ENCODE measurements around the gene DENND6A. TPM values are rescaled to one million over a fixed set of nuclear protein-coding genes. Genes with fewer than 3 reads are reported as not detected.
A peak's percentile ranks its signal among the peaks of the same experiment; 100 is the strongest.

The DENND6A gene, protein sequence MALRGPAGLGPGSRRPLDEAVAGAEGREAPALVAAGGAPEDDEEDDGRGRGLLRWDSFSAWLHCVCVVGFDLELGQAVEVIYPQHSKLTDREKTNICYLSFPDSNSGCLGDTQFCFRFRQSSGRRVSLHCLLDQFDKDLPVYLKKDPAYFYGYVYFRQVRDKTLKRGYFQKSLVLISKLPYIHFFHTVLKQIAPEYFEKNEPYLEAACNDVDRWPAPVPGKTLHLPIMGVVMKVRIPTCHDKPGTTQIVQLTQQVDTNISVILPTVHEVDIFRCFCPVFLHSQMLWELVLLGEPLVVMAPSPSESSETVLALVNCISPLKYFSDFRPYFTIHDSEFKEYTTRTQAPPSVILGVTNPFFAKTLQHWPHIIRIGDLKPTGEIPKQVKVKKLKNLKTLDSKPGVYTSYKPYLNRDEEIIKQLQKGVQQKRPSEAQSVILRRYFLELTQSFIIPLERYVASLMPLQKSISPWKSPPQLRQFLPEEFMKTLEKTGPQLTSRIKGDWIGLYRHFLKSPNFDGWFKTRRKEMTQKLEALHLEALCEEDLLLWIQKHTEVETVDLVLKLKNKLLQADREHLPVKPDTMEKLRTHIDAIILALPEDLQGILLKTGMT
- 22.3 TPM for total RNA-seq
- long read RNA-seq, partial matches to known transcripts: 0 of 7 reads
- long read RNA-seq, other reads (novel, unspliced or antisense): 7 of 7 reads

DNA sequence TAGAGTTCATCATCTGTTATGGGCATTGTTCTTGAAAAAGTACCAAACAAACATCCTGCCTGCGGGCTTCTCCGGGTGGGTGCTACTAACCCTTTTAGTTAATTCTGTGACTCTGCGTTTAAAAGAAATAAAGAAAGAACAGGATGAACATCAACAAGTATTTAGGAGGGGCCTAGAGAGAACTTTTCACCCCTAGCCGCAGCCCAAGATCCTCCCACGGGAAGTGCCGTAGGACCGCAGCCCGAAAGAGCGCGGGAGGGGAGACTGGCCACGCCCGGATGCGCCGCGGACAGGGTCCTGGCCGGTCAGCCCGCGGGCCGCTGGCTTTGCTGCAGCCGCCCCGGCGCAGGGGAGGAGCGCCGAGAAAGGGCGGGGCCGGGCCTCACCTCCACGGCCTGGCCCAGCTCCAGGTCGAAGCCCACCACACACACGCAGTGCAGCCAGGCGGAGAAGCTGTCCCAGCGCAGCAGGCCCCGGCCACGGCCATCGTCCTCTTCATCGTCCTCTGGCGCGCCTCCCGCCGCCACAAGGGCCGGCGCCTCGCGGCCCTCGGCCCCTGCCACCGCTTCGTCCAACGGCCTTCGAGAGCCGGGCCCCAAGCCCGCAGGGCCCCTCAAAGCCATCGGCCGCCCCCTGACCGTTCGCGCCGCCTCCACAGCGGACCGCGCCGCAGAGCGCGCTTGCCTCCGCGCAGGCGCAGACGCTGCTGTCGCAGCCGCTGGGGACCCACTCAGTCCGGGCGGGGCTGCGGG, at the start of gene DENND6A:
Gene DENND6A, minus strand, starts transcription at position 682 of the 752 bp plus-strand sequence. Its CDS starts 59 bp downstream, at position 623.
- H3K27me3 ChIP-seq (ENCODE audit: low read depth): no peaks in the 10 kb centered on the region
- peak; percentile 96 to 97 for ATAC-seq
- peak within 1 kb of the TSS; percentile 99 for H3K27ac ChIP-seq
- peak; percentile 90 for DNase-seq
- H3K4me3 ChIP-seq: peak within 1 kb of the TSS; percentile 91
- TF ChIP-seq, protein P1, sequence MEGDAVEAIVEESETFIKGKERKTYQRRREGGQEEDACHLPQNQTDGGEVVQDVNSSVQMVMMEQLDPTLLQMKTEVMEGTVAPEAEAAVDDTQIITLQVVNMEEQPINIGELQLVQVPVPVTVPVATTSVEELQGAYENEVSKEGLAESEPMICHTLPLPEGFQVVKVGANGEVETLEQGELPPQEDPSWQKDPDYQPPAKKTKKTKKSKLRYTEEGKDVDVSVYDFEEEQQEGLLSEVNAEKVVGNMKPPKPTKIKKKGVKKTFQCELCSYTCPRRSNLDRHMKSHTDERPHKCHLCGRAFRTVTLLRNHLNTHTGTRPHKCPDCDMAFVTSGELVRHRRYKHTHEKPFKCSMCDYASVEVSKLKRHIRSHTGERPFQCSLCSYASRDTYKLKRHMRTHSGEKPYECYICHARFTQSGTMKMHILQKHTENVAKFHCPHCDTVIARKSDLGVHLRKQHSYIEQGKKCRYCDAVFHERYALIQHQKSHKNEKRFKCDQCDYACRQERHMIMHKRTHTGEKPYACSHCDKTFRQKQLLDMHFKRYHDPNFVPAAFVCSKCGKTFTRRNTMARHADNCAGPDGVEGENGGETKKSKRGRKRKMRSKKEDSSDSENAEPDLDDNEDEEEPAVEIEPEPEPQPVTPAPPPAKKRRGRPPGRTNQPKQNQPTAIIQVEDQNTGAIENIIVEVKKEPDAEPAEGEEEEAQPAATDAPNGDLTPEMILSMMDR (IDR thresholded peaks at IDR 0.05): no peak
- H3K9me3 ChIP-seq: no peaks in the 10 kb centered on the region
- H3K4me1 ChIP-seq: peaks cover 41% of the 10 kb centered on the region
- intact Hi-C loops (cut with DNase I): no loop called here
- H3K36me3 ChIP-seq: no peaks in the 10 kb centered on the region

GRCh38 chr3:57740027-57740426, 47.1 kb upstream of the DENND6A start:
- Histone ChIP-seq H3K27ac (no peak overlapping the region), H3K9me3 (no peaks in the 10 kb centered on the region), H3K27me3 (ENCODE audit: low read depth) (no peaks in the 10 kb centered on the region), H3K4me1 (peaks cover 5% of the 10 kb centered on the region), H3K36me3 (no peaks in the 10 kb centered on the region), H3K4me3 (no peak overlapping the region)
- TF ChIP-seq, protein P1 (IDR thresholded peaks at IDR 0.05): no peak
- intact Hi-C loops (cut with DNase I): no loop called here
- ATAC-seq (no peak), DNase-seq (no peak)

DNA sequence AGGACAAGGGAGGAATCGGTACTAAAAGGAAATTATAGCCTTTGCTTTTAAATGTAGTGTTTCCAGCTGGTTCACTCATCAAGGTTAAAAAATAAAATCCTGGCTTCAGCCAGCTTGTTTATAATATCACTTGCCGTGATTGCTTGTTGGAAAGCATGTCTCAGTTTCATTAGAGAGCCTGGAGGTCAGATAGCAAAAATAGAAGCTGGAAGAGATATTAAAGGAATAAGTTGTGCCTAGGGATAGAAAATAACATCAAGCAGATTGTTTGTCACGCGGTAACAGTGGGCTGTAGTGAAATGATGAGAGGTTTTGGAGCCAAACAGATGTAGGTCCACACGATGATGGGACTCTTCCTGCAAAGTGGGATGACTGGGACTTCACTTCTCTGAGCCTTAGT, 45.5 kb upstream of the DENND6A start:
- TF ChIP-seq, protein P1 (IDR thresholded peaks at IDR 0.05): no peak
- intact Hi-C loops (cut with DNase I): no loop called here
- no peak for ATAC-seq

GRCh38 chr3:57737840-57738239, 45.0 kb upstream of the DENND6A start:
- Histone ChIP-seq H3K4me3 (no peak overlapping the region), H3K36me3 (no peaks in the 10 kb centered on the region), H3K9me3 (no peaks in the 10 kb centered on the region), H3K27ac (no peak overlapping the region), H3K27me3 (ENCODE audit: low read depth) (no peaks in the 10 kb centered on the region), H3K4me1 (peaks cover 5% of the 10 kb centered on the region)
- intact Hi-C loops (cut with DNase I): no loop called here
- TF ChIP-seq, protein P1 (IDR thresholded peaks at IDR 0.05): no peak
- ATAC-seq: no peak
- no peak for DNase-seq

More for the DNA sequence above, 45.5 kb upstream of the DENND6A start:
- H3K36me3 ChIP-seq: no peaks in the 10 kb centered on the region
- H3K27ac ChIP-seq: no peak overlapping the region
- no peaks in the 10 kb centered on the region for H3K9me3 ChIP-seq
- no peak overlapping the region for H3K4me3 ChIP-seq
- peaks cover 5% of the 10 kb centered on the region for H3K4me1 ChIP-seq
- no peaks in the 10 kb centered on the region for H3K27me3 ChIP-seq (ENCODE audit: low read depth)
- DNase-seq: no peak

DNA sequence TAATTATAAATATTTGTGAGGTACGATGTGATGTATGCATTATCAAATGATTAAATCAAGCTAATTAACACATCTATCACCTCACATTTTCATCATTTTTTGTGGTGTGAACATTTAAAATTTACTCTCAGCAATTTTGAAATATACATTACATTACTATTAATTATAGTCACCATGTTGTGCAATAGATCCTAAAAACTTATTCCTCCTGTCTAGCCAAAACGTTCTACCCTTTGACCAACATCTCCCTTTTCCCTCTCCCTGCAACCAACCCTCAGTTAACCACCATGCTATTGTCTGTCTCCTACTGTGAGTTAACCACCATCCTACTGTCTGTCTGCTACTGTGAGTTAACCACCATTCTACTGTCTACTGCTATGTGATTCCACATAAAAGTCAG, 42.5 kb upstream of the DENND6A start:
- Histone ChIP-seq H3K4me1 (peaks cover 5% of the 10 kb centered on the region), H3K27ac (no peak overlapping the region), H3K9me3 (no peaks in the 10 kb centered on the region), H3K36me3 (no peaks in the 10 kb centered on the region), H3K4me3 (no peak overlapping the region), H3K27me3 (ENCODE audit: low read depth) (no peaks in the 10 kb centered on the region)
- TF ChIP-seq, protein P1 (IDR thresholded peaks at IDR 0.05): no peak
- ATAC-seq (no peak), DNase-seq (no peak)
- intact Hi-C loops (cut with DNase I): no loop called here

Data from lower lobe of right lung (tissue), 2 donors.